Right hindlimb (tissue), 1 donor: Measurements from ENCODE around the gene SERTAD2.
A peak's percentile ranks its signal among the peaks of the same experiment; 100 is the strongest.

Experiments
- DNase-seq: peaks from one replicate; pipeline ENCODE4 v3.0.0-alpha.2; 2018

SERTAD2 gene

GRCh38 chr2:64646007-64646880, 7.5 kb downstream of the SERTAD2 start:
- peak; percentile 87 for DNase-seq

- peak; percentile 92 for DNase-seq
Measured at GRCh38 chr2:64644458-64645382, 9.0 kb downstream of the SERTAD2 start.

GRCh38 chr2:64643838-64644457, 9.8 kb downstream of the SERTAD2 start:
- DNase-seq = no peak

GRCh38 chr2:64641599-64641998, 12.1 kb downstream of the SERTAD2 start:
- DNase-seq = no peak

GRCh38 chr2:64640153-64641044, 13.3 kb downstream of the SERTAD2 start:
- DNase-seq = no peak

GRCh38 chr2:64639691-64640090, 14.0 kb downstream of the SERTAD2 start:
- DNase-seq = no peak

- DNase-seq = no peak
Measured at GRCh38 chr2:64638502-64639120, 15.1 kb downstream of the SERTAD2 start.

- DNase-seq = no peak
Measured at GRCh38 chr2:64637931-64638330, 15.8 kb downstream of the SERTAD2 start.

- DNase-seq = no peak
Measured at GRCh38 chr2:64637000-64637635, 16.6 kb downstream of the SERTAD2 start.

GRCh38 chr2:64635976-64636911, 17.5 kb downstream of the SERTAD2 start:
- no peak for DNase-seq

- DNase-seq = no peak
Measured at GRCh38 chr2:64634345-64635267, 19.1 kb downstream of the SERTAD2 start.

GRCh38 chr2:64632835-64633819, 20.6 kb downstream of the SERTAD2 start:
- DNase-seq = no peak

GRCh38 chr2:64631771-64632170, 21.9 kb downstream of the SERTAD2 start:
- DNase-seq = no peak

- DNase-seq = no peak
Measured at GRCh38 chr2:64630752-64631151, 23.0 kb downstream of the SERTAD2 start.

GRCh38 chr2:64629875-64630274, 23.8 kb downstream of the SERTAD2 start:
- no peak for DNase-seq

GRCh38 chr2:64629329-64629781, 24.4 kb downstream of the SERTAD2 start:
- DNase-seq = no peak
